Right renal cortex interstitium (tissue), 3 donors: ENCODE data around the gene PSMC3. TPM values are rescaled to one million over a fixed set of nuclear protein-coding genes. Genes with fewer than 3 reads are reported as not detected.
A peak's percentile ranks its signal among the peaks of the same experiment; 100 is the strongest.

Source experiments
- DNase-seq, 3 donors: peaks; one replicate each; pipeline ENCODE4 v3.0.0-alpha.2; 2013; ENCODE audit warnings: low read depth in 3 of 3, low spot score in 2 of 3
- polyA plus RNA-seq, 3 donors: library from polyadenylated mRNA; unstranded; fragments of 120-200 nt; gene quantifications; one replicate each; pipeline ENCODE4 v1.2.1, GENCODE V29; 2013; ENCODE audit not compliant: insufficient read length in 3 of 3

Gene PSMC3
- polyA plus RNA-seq, 3 donors, result 175 to 194 (median 176) TPM

GRCh38 chr11:47377571-47378009, 48.6 kb downstream of the PSMC3 start:
- no peak for DNase-seq

DNA sequence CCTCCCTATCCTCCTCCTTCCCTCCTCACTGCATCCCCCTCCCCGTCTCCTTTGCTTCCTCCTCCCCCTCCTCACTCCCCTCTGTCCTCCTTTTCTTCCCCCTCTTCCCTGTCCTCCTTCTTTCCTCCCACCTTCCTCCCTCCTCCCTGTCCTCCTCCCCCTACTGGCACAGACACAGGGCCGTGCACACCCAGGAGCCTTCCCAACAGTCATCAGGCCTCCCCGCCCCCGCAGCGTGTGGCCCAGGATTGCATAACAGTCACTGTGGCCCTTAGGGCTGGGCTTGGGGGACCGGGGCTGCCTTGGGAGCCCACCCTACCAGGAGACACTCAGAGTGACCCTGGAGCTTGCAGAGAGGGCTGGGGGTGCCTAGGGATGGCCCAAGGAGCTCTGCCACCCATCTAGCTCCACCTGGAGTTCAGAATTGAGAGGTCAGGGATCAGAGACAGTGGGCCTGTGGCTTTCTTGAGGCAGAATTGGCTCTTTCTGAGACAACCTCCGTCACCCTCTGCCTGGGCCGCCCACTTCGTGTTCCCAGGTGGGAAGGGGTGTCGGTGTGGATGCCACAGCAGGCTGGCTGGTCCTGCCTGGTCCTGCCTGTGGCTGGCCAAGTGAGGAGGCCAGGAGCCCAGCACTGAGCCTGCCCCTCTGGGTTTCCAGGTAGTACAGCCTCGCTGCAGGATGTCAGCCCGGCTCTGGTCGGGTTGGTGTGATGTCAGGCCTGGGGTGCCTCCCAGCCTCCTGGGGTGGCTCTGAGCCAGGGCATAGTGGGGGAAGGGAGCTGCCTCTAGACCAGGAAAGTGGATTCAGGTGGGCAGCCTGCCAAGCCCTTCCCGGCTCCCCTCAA, 49.5 kb downstream of the PSMC3 start:
- no peak for DNase-seq

DNA sequence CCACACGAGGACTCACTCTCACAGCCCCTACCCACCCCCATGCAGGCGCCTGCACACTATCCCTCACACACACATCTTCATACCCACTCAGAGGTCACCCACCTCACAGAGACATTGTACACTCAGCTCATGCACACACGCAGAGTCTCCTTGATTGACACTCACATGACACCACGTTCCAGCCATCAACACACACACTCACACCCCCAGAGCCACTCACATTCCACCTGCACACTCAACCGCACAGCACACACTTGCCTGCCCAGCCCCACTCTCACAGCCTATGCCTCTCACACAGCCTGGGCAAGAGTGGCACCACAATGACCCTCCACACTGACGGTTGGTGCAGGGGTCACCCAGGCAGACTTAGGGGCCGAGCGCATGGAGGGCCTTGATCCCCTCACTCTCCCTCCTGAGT, 50.1 kb downstream of the PSMC3 start:
- no peak for DNase-seq

DNA sequence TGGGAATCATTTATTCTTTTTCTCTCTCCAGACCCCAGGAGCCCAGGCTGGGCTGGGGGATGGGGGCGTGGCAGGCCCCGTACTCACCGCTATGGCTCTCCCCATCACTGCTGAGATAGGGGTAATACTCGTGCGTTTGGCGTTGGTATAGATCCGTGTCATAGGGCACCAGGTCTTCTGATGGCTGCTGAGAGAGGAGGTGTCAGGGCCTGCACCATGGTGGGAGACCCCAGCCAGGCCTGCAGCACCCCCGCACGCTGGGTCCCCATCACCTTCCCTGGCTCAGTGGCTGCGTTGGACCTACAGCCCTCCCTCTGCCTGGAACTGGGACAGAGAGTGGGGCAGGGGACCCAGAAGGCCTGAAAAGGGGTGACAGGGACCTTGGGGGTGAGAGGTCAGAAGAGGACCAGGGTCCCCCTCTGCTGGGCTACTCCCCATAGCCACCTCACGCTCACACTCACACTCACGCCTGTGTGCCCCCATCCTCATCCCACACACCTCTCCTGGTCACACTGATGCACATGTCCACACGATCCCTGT, 50.6 kb downstream of the PSMC3 start:
- no peak for DNase-seq

GRCh38 chr11:47375020-47375419, 51.2 kb downstream of the PSMC3 start:
- no peak for DNase-seq

DNA sequence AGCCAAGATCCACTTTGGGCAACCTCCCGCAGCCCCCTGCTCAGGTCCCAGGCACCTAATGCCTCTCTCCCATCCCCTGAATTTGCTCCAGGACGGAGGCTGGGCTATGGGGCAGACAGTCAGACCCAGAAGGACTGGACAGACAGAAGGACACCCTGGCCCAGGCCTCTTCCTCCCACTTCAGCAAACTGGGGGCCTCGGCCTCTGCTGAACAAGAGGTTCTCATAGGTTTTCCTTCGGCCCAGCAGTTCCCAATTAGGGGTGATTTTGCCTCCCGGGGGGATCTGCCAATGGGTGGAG, 51.6 kb downstream of the PSMC3 start:
- DNase-seq, result no peak

DNA sequence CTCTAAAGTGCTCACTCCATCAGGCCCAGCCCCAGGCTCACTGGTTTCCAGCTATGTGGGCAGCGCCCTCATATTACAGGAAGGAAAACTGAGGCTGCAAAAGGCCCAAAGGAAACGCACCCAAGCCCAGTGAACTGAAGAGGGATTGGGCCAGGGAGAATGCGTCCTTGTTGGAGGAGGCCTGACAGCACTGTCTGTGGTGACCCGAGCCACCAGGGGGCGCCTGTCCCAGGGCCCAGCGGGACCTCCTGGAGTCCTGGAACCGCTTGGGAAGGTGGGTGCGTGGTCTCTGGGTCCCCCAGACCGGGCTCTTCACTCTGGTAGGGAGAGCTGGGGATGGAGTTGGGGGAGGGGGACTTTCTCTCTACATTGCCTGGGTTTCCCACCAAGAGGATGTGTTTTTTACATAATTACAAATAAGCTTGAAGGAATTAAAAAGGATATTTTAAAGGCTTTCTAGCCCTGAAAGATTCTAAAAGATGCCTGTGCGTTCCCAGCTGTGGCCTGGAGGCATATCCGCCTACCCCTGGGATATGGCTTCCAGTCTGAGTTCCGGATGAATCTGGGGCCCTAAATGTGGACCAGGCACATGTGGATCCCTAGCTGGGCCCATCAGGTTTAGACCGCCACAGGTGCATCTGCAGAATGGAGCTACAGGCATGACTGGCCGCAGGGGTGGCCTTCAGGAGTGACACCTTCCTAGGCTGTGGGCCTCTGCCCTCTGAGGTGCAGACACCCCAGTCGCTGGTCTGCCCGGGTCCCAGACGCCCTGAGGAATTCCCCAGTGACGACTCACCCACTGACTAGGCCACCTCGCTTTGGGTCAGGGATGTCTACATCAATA, 52.1 kb downstream of the PSMC3 start:
- DNase-seq, result peak in 2 of 3 donors; percentile 45 to 54

DNA sequence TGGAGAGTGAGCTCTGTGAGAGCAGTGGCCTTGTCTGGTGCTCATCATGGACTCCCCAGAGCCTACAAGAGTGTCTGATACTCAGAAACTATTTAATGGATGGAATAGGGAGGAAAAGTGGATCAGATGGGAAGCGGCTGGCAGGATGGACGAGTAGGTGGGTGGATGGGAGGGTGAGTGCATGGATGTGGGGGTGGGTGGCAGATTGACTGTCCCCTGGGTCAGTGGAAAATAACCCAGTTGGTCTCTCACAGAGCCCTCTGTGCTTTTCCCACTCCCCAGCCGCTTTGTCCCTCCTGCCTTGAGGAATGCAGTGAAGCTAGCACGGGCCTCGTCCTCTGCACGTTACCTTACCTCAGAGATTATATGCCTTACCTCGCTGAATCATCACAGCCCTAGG, 53.8 kb downstream of the PSMC3 start:
- DNase-seq, result no peak

- no peak for DNase-seq
These were observed 56.6 kb downstream of the PSMC3 start for GRCh38 chr11:47369676-47370075.

Other genes with a start within 250 kb of the PSMC3 start
- gene ARFGAP2, start 249.6 kb downstream of the PSMC3 start, polyA plus RNA-seq, result 10 to 100 TPM; 80.1 to 81.6 (median 81.0) TPM
- 10 to 100 TPM; 27.2 to 34.3 (median 33.4) TPM for gene PACSIN3, start 240.0 kb downstream of the PSMC3 start, polyA plus RNA-seq
- gene DDB2, start 211.5 kb downstream of the PSMC3 start, polyA plus RNA-seq, result 10 to 100 TPM; 20.8 to 24.2 (median 21.0) TPM
- 10 to 100 TPM; 48.0 to 55.0 (median 51.8) TPM for gene ACP2, start 177.6 kb downstream of the PSMC3 start, polyA plus RNA-seq
- gene NR1H3, start 168.4 kb downstream of the PSMC3 start, polyA plus RNA-seq, result 10 to 100 TPM; 36.1 to 39.6 (median 39.2) TPM
- 10 to 100 TPM; 36.5 to 37.9 (median 37.8) TPM for gene MADD, start 156.3 kb downstream of the PSMC3 start, polyA plus RNA-seq
- gene MYBPC3, start 73.7 kb downstream of the PSMC3 start, polyA plus RNA-seq, result under 1 TPM; 0.08 to 0.64 (median 0.18) TPM
- 1 to 10 TPM; 2.5 to 3.7 (median 2.9) TPM for gene SPI1, start 47.9 kb downstream of the PSMC3 start, polyA plus RNA-seq
- 10 to 100 TPM; 37.3 to 45.0 (median 39.8) TPM for gene SLC39A13, start 17.8 kb downstream of the PSMC3 start, polyA plus RNA-seq
- under 1 TPM in 2 of 3 donors, not detected in 1; 0.13 to 0.14 TPM for gene RAPSN, start 22.7 kb upstream of the PSMC3 start, polyA plus RNA-seq
- 10 to 100 TPM; 92.7 to 99.4 (median 98.1) TPM for gene CELF1, start 126.7 kb upstream of the PSMC3 start, polyA plus RNA-seq
- gene PTPMT1, start 139.2 kb upstream of the PSMC3 start, polyA plus RNA-seq, result 10 to 100 TPM; 51.6 to 61.4 (median 55.3) TPM
- gene KBTBD4, start 152.5 kb upstream of the PSMC3 start, polyA plus RNA-seq, result 10 to 100 TPM; 28.4 to 30.0 (median 29.8) TPM
- 100 to 1,000 TPM; 162 to 168 (median 166) TPM for gene NDUFS3, start 152.6 kb upstream of the PSMC3 start, polyA plus RNA-seq
- under 1 TPM in 2 of 3 donors, not detected in 1; 0.19 to 0.40 TPM for gene FAM180B, start 160.2 kb upstream of the PSMC3 start, polyA plus RNA-seq
- 1 to 10 TPM; 4.5 to 6.3 (median 5.3) TPM for gene C1QTNF4, start 168.0 kb upstream of the PSMC3 start, polyA plus RNA-seq
- 100 to 1,000 TPM; 121 to 136 (median 132) TPM for gene MTCH2, start 216.1 kb upstream of the PSMC3 start, polyA plus RNA-seq